ENCODE results near the gene MANEAL. TPM values are rescaled to one million over a fixed set of nuclear protein-coding genes. Genes with fewer than 3 reads are reported as not detected.

Gene MANEAL
- total and polyA plus RNA-seq, 2 of the 13 experiments (the other 11 are each of a cell fraction or from before 2014, with no cell fraction given): 20.8 to 26.4 TPM

GRCh38 chr1:37793773-37794371 is at the start of gene MANEAL (continued):
- TF ChIP-seq ZNF720 (CRISPR knock-in tag; IDR thresholded peaks at IDR 0.05) (no peak), STAT5B (CRISPR knock-in tag; IDR thresholded peaks at IDR 0.05) (no peak), POGK (CRISPR knock-in tag; conservative IDR thresholded peaks at IDR 0.05) (no peak), ZNF224 (CRISPR knock-in tag; IDR thresholded peaks at IDR 0.05) (no peak), ATF2 (CRISPR knock-in tag; IDR thresholded peaks at IDR 0.05) (no peak), HBP1 (CRISPR knock-in tag; IDR thresholded peaks at IDR 0.05; ENCODE audit: low read depth) (no peak), ZNF251 (CRISPR knock-in tag; IDR thresholded peaks at IDR 0.05) (no peak), ZSCAN21 (CRISPR knock-in tag; IDR thresholded peaks at IDR 0.05; ENCODE audit: borderline replicate concordance) (no peak; the same call in 1 of the 2 replicates), AHR (CRISPR knock-in tag; IDR thresholded peaks at IDR 0.05) (no peak), HOXA7 (CRISPR knock-in tag; IDR thresholded peaks at IDR 0.05) (no peak), DZIP1 (CRISPR knock-in tag; IDR thresholded peaks at IDR 0.05) (no peak), HCFC1 (IDR thresholded peaks at IDR 0.05; ENCODE audit: low read depth, low read length) (no peak), NR2C2 (CRISPR knock-in tag; IDR thresholded peaks at IDR 0.05; ENCODE audit: borderline replicate concordance) (no peak), ZNF782 (CRISPR knock-in tag; IDR thresholded peaks at IDR 0.05; ENCODE audit: borderline replicate concordance) (no peak), ZNF225 (CRISPR knock-in tag; IDR thresholded peaks at IDR 0.05) (no peak), ZNF879 (CRISPR knock-in tag; IDR thresholded peaks at IDR 0.05) (no peak), ZNF691 (CRISPR knock-in tag; IDR thresholded peaks at IDR 0.05; ENCODE audit: borderline replicate concordance, low read depth) (no peak), CENPX (CRISPR knock-in tag; IDR thresholded peaks at IDR 0.05) (no peak), GABPA (IDR thresholded peaks at IDR 0.05; ENCODE audit: low read depth, low read length) (peak; percentile 36; the same call in 1 of the 2 replicates), GABPA (CRISPR knock-in tag; IDR thresholded peaks at IDR 0.05; ENCODE audit: low read depth) (0 out of 2 replicates have a peak, but pooled peaks have one; percentile 13), ASH2L (IDR thresholded peaks at IDR 0.05; ENCODE audit: insufficient read length, low read depth, low read length) (no peak), MED13 (CRISPR knock-in tag; IDR thresholded peaks at IDR 0.05) (0 out of 2 replicates have a peak, but pooled peaks have one; percentile 32), ZNF674 (CRISPR knock-in tag; IDR thresholded peaks at IDR 0.05; ENCODE audit: low read depth) (no peak)

All from HepG2 (cell line).